Right atrium auricular region (tissue), 2 donors: Measurements from ENCODE around the gene ACKR1. TPM values are rescaled to one million over a fixed set of nuclear protein-coding genes. Genes with fewer than 3 reads are reported as not detected.

Experiments used
- DNase-seq: peaks from one replicate; pipeline ENCODE4 v3.0.0-alpha.2; 2019; ENCODE audit warnings: low spot score
- H3K27ac ChIP-seq, 2 donors: fragments of 200-600 bp; sonication (generic); 1 replicate in 1 of 2; 2 replicates in 1 of 2; pipeline ENCODE4 v1.5.1; 2016 to 2019
- H3K27me3 ChIP-seq, 2 donors: fragments of 200-600 bp; sonication (generic); one replicate each; pipeline versions ENCODE4 v1.5.1 to v1.6.0; 2017 to 2019
- H3K36me3 ChIP-seq: fragments of 200-600 bp; sonication (generic); one replicate; pipeline ENCODE4 v1.5.1; 2016
- H3K4me1 ChIP-seq, 2 donors: fragments of 200-600 bp; sonication (generic); one replicate each; pipeline versions ENCODE4 v1.5.1 to v1.6.0; 2017 to 2019
- H3K4me3 ChIP-seq, 2 donors: fragments of 200-600 bp; sonication (generic); 1 replicate in 1 of 2; 2 replicates in 1 of 2; pipeline ENCODE4 v1.5.1; 2017 to 2019; ENCODE audit warnings: mild to moderate bottlenecking in 1 of 2, moderate library complexity in 1 of 2
- H3K9me3 ChIP-seq, 2 donors: fragments of 200-600 bp; sonication (generic); one replicate each; pipeline ENCODE4 v1.5.1; 2019
- total RNA-seq, 2 donors: library from RNA; depleted of rRNA; stranded (reverse); fragments of >200 nt; gene quantifications; one replicate each; pipeline ENCODE4 v1.1.0, GENCODE V29; 2016
- TF ChIP-seq, protein P1 (sequence below), 2 donors: fragments of 200-600 bp; sonication (generic); IDR thresholded peaks; one replicate each; pipeline ENCODE4 v1.5.1; 2019; ENCODE audit warnings: antibody characterized with exemption in 2 of 2

ACKR1 gene
- total RNA-seq, 2 donors from 2014 or later = 13.3 to 13.8 TPM

DNA sequence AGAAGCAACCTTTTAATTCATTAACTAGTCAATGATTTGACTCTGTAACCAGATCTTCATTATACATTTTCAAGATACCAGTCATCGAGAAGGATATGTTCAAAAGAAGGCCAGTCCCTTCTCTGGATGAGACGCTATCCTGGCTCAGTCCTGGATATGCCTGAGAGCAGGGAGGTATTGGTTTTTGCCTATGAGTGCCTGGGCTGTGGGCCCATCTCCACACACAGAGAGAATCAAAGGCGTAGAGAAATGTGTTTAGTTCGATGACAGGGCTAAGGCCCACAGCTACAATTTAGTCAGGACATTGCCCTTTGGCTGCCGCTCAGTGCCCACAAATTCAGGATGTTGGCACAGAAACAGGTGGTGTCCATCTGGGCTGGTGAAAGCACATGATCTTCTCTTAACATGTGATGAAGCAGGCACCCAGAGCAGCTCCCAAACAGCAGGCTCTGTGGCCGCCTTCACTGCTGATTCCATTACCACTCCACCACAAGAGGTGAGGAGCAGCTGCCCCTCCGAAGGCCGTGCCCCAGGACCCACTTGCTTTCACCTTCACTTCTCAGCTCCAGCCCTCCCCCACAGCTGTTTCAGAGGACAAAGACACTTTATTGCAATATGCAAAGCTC lies 24.7 kb downstream of the ACKR1 start:
- Histone ChIP-seq H3K36me3 (no peaks in the 10 kb centered on the region), H3K27me3 (no peaks in the 10 kb centered on the region), H3K27ac (no peak overlapping the region), H3K4me3 (no peak overlapping the region), H3K4me1 (no peaks in the 10 kb centered on the region), H3K9me3 (no peaks in the 10 kb centered on the region)
- DNase-seq = no peak
- TF ChIP-seq, protein P1, sequence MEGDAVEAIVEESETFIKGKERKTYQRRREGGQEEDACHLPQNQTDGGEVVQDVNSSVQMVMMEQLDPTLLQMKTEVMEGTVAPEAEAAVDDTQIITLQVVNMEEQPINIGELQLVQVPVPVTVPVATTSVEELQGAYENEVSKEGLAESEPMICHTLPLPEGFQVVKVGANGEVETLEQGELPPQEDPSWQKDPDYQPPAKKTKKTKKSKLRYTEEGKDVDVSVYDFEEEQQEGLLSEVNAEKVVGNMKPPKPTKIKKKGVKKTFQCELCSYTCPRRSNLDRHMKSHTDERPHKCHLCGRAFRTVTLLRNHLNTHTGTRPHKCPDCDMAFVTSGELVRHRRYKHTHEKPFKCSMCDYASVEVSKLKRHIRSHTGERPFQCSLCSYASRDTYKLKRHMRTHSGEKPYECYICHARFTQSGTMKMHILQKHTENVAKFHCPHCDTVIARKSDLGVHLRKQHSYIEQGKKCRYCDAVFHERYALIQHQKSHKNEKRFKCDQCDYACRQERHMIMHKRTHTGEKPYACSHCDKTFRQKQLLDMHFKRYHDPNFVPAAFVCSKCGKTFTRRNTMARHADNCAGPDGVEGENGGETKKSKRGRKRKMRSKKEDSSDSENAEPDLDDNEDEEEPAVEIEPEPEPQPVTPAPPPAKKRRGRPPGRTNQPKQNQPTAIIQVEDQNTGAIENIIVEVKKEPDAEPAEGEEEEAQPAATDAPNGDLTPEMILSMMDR (IDR thresholded peaks at IDR 0.05) = no peak

DNA sequence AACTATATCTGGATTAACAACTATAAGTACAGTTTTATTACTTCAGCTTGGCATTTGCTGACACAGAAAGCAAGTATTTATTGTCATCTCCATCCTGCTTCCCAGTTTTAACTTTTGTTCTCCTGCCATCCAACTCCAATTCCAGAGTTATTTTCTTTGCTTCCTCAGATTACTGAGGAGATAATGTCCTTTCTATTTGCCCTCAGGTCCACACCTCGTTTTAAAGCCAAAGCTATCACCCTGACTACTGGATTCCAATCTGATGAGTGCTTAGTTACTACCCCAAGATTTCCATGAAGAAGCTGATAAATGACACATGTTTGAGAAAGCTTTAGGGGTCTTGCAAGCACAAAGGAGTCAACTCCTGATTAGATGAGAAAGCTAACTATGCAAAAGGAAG lies 25.2 kb downstream of the ACKR1 start:
- Histone ChIP-seq H3K27ac (no peak overlapping the region), H3K27me3 (no peaks in the 10 kb centered on the region), H3K4me1 (no peaks in the 10 kb centered on the region), H3K9me3 (no peaks in the 10 kb centered on the region), H3K36me3 (no peaks in the 10 kb centered on the region), H3K4me3 (no peak overlapping the region)
- TF ChIP-seq, protein P1 (IDR thresholded peaks at IDR 0.05) = no peak
- no peak for DNase-seq

DNA sequence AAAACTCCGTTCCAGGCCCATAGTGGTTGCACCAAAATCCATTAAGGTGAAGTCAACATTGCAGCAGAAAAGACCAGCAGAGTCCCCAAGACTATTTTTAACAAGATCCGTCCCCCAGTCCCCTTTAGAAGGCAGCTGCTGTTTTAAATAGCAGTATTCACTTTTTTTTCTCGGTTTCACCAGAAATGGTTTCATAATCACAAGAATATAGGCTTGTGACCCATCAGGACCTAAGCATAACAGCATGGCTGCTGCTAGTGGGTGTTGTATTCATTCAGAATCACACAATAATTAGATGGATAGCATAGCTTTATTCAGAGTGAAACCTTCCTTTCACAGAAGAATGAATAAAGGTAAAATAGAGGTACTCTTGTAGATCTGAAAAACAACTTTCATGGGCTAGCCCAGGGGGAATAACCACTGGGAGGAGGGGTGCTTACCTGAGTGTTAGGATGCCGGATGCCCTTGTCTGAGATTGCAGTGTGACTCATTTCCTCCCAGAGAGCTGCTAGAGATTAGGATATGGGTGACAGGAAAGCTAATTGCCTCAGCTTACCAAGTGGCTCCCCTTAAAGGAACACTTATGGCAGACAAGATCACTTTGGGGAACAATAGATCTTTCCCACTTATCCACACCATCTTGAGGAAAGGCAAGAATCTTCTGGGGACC lies 35.0 kb downstream of the ACKR1 start:
- no peak overlapping the region for H3K27ac ChIP-seq
- TF ChIP-seq, protein P1 (IDR thresholded peaks at IDR 0.05) = no peak
- no peak for DNase-seq
- H3K9me3 ChIP-seq = peaks cover 0 to 9% of the 10 kb centered on the region in 2 donors
- no peaks in the 10 kb centered on the region for H3K4me1 ChIP-seq
- no peaks in the 10 kb centered on the region for H3K36me3 ChIP-seq
- H3K27me3 ChIP-seq = no peaks in the 10 kb centered on the region
- no peak overlapping the region for H3K4me3 ChIP-seq

- no peak for DNase-seq
- TF ChIP-seq, protein P1 (IDR thresholded peaks at IDR 0.05) = no peak
- Histone ChIP-seq H3K36me3 (no peaks in the 10 kb centered on the region), H3K9me3 (peaks cover 0 to 17% of the 10 kb centered on the region in 2 donors), H3K27ac (no peak overlapping the region), H3K27me3 (no peaks in the 10 kb centered on the region), H3K4me1 (no peaks in the 10 kb centered on the region), H3K4me3 (no peak overlapping the region)
Measured at GRCh38 chr1:159247266-159247665, 42.6 kb downstream of the ACKR1 start.

- no peaks in the 10 kb centered on the region for H3K4me1 ChIP-seq
- TF ChIP-seq, protein P1 (IDR thresholded peaks at IDR 0.05) = no peak
- DNase-seq = no peak
- H3K36me3 ChIP-seq = no peaks in the 10 kb centered on the region
- peaks cover 0 to 11% of the 10 kb centered on the region in 2 donors for H3K9me3 ChIP-seq
- H3K4me3 ChIP-seq = no peak overlapping the region
- H3K27me3 ChIP-seq = no peaks in the 10 kb centered on the region
- no peak overlapping the region for H3K27ac ChIP-seq
Measured at GRCh38 chr1:159248311-159248710, 43.6 kb downstream of the ACKR1 start.
